B cell (primary cell): Measurements from ENCODE around the gene FTO. TPM values are rescaled to one million over a fixed set of nuclear protein-coding genes. Genes with fewer than 3 reads are reported as not detected.

Source experiments
- ATAC-seq: fragments of 200-7000 bp; cut with Tn5 transposase; one replicate; pipeline ENCODE4 v1.10.0; 2021; ENCODE audit warnings: low read depth, mild to moderate bottlenecking, moderate number of reproducible peaks, moderate library complexity
- CTCF ChIA-PET: fragments of 350-600 bp; sonication (Branson Sonifier 250); formaldehyde crosslinking; loops from one replicate; lab custom pipeline; 2021; ENCODE audit warnings: antibody characterized with exemption, inconsistent platforms; lab: Charles Lee
- POLR2A ChIA-PET: fragments of 350-600 bp; sonication (Branson Sonifier 250); formaldehyde crosslinking; loops from one replicate; lab custom pipeline; 2021; ENCODE audit warnings: antibody characterized with exemption; lab: Charles Lee
- DNase-seq: peaks from one replicate; pipeline ENCODE4 v3.0.0; 2013
- H2AFZ ChIP-seq: 2 replicates; pipeline ENCODE4 v1.6.1; 2012; ENCODE audit warnings: mild to moderate bottlenecking, low read depth, low read length; ENCODE audit not compliant: insufficient read depth, poor library complexity, severe bottlenecking
- H3K27ac ChIP-seq, 2 donors: 1 replicate in 1 of 2; 2 replicates in 1 of 2; pipeline ENCODE4 v1.5.1; 2012 to 2013; ENCODE audit warnings: low read length in 2 of 2, mild to moderate bottlenecking in 2 of 2, moderate library complexity in 1 of 2
- H3K27me3 ChIP-seq, 4 experiments: fragments of 200-600 bp in 1 of 4; sonication (generic) in 1 of 4; replicated peaks in 1 of 4; 1 replicate in 2 of 4; 2 replicates in 2 of 4; pipeline versions ENCODE4 v1.6.1 to v1.7.0; 2013 to 2016; ENCODE audit warnings: low read length in 3 of 4, mild to moderate bottlenecking in 2 of 4, mixed read lengths in 1 of 4, moderate library complexity in 1 of 4; ENCODE audit not compliant: insufficient read depth in 4 of 4, control insufficient read depth in 3 of 4; ENCODE audit errors: control extremely low read depth in 1 of 4
- H3K36me3 ChIP-seq, 2 experiments: replicated peaks in 1 of 2; 1 replicate in 1 of 2; 2 replicates in 1 of 2; pipeline versions ENCODE4 v1.6.1 to v1.7.1; 2013; ENCODE audit warnings: low read length in 1 of 2; ENCODE audit not compliant: insufficient read depth in 2 of 2, control insufficient read depth in 1 of 2; ENCODE audit errors: control extremely low read depth in 1 of 2, extremely low read depth in 1 of 2
- H3K4me1 ChIP-seq, 2 donors: fragments of 200-600 bp in 1 of 2; sonication (generic) in 1 of 2; 1 replicate in 1 of 2; 2 replicates in 1 of 2; pipeline versions ENCODE4 v1.5.1 to v1.6.1; 2013 to 2017; ENCODE audit warnings: low read length in 2 of 2; ENCODE audit not compliant: control insufficient read depth in 2 of 2, insufficient read depth in 2 of 2
- H3K4me2 ChIP-seq: replicated peaks from 2 replicates; pipeline ENCODE3; 2012; ENCODE audit warnings: mild to moderate bottlenecking, low read depth, low read length; ENCODE audit not compliant: poor library complexity, severe bottlenecking
- H3K4me3 ChIP-seq, 5 experiments: fragments of 200-600 bp in 1 of 5; sonication (generic) in 1 of 5; 1 replicate in 3 of 5; 2 replicates in 2 of 5; pipeline versions ENCODE4 v1.5.1 to v1.7.0; 2011 to 2016; ENCODE audit warnings: low read length in 4 of 5, mild to moderate bottlenecking in 4 of 5, low read depth in 2 of 5, control low read depth in 1 of 5, moderate library complexity in 1 of 5; ENCODE audit not compliant: insufficient read depth in 1 of 5; ENCODE audit errors: control extremely low read depth in 1 of 5, extremely low read depth in 1 of 5
- H3K79me2 ChIP-seq: fragments of 200-600 bp; sonication (generic); one replicate; pipeline ENCODE4 v1.6.0; 2016; ENCODE audit warnings: low read length; ENCODE audit not compliant: control insufficient read depth, insufficient read depth
- H3K9ac ChIP-seq: fragments of 200-600 bp; sonication (generic); 2 replicates; pipeline ENCODE4 v1.6.1; 2017; ENCODE audit warnings: mild to moderate bottlenecking, low read length, moderate library complexity
- H3K9me3 ChIP-seq, 3 donors: one replicate each; pipeline versions ENCODE4 v1.6.1 to v1.7.1; 2013; ENCODE audit warnings: low read length in 2 of 3; ENCODE audit not compliant: control insufficient read depth in 2 of 3, insufficient read depth in 1 of 3; ENCODE audit errors: control extremely low read depth in 1 of 3
- H4K20me1 ChIP-seq: 2 replicates; pipeline ENCODE4 v1.6.0; 2012; ENCODE audit warnings: mild to moderate bottlenecking, low read length; ENCODE audit not compliant: insufficient read depth, control insufficient read depth, poor library complexity, severe bottlenecking
- H3K27ac Mint-ChIP-seq: one replicate; pipeline ENCODE4 v1.8.0; 2021; ENCODE audit warnings: mixed read lengths
- H3K27me3 Mint-ChIP-seq: one replicate; pipeline ENCODE4 v1.8.0; 2021; ENCODE audit warnings: mixed read lengths
- H3K4me1 Mint-ChIP-seq: one replicate; pipeline ENCODE4 v1.8.0; 2021; ENCODE audit warnings: mixed read lengths
- H3K4me3 Mint-ChIP-seq: one replicate; pipeline ENCODE4 v1.8.0; 2021; ENCODE audit warnings: mixed read lengths
- H3K9me3 Mint-ChIP-seq: one replicate; pipeline ENCODE4 v1.8.0; 2022; ENCODE audit warnings: mixed read lengths; ENCODE audit not compliant: insufficient read depth
- EZH2 ChIP-seq: IDR thresholded peaks from 2 replicates; pipeline ENCODE4 v1.6.1; 2012; ENCODE audit warnings: borderline replicate concordance, low read depth, mild to moderate bottlenecking, moderate library complexity, low read length; ENCODE audit not compliant: insufficient read depth, poor library complexity, severe bottlenecking
- WGBS: methylation state at CpG from one replicate; pipeline ENCODE4 v1.1.5; 2013; ENCODE audit warnings: missing lambda C conversion rate; ENCODE audit not compliant: insufficient coverage; 5-methylcytosine and 5-hydroxymethylcytosine counted together
- intact Hi-C: fragments of 100-400 bp; cut with micrococcal nuclease; formaldehyde crosslinking; loops from one replicate; pipeline ENCODE4 v1.10.0; 2022
- polyA plus RNA-seq: library from polyadenylated mRNA; depleted of rRNA; stranded (reverse); fragments of >200 nt; gene quantifications from 2 replicates; pipeline ENCODE4 v1.2.3, GENCODE V29; 2012
- total RNA-seq, 2 donors: library from RNA; stranded (reverse); fragments of 120-200 nt in 1 of 2; gene quantifications; 1 replicate in 1 of 2; 2 replicates in 1 of 2; pipeline versions ENCODE4 v1.2.3 to v1.2.4, GENCODE V29; 2013 to 2022
- TF ChIP-seq, protein P1 (sequence below): fragments of 200-600 bp; IDR thresholded peaks from one replicate; pipeline ENCODE4 v1.8.0; 2022; ENCODE audit warnings: antibody characterized with exemption, mild to moderate bottlenecking

Gene FTO
- total and polyA plus RNA-seq, 2 donors (not counting 1 experiment from before 2014, with no cell fraction given), result 26.5 to 68.5 TPM

DNA sequence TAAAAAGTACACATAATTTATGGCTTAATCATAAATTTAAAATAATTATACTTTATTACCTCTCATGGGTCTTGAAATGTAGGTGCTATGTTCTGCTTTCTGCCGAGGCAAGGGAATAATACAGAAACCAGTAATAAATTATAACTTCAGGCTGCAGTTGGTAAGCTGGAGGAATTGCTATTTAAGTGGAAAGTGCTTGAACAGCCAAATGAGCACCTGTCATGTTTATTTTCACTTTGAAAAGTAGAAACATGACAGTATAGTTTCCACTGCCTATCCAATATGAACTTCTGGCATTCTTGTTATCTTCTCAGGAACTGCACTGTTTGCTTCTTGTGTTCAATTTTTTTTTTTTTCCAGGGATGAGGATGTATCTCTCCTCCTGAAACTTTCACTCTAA, 146.0 kb downstream of the FTO start:
- Mint-ChIP-seq H3K4me1 (peaks cover 17% of the 10 kb centered on the region), H3K9me3 (no peaks in the 10 kb centered on the region), H3K27ac (no peak overlapping the region), H3K27me3 (no peaks in the 10 kb centered on the region), H3K4me3 (no peak overlapping the region)
- intact Hi-C loops, result no loop called here
- DNase-seq (no peak), ATAC-seq (no peak)
- WGBS, result no CpG with 5 or more reads among the region's 1 CpG
- no peak overlapping the region for H3K4me3 ChIP-seq
- ChIA-PET CTCF (no interaction called here), POLR2A (no interaction called here)
- H3K79me2 ChIP-seq, result no peaks in the 10 kb centered on the region
- no peak overlapping the region for H3K27ac ChIP-seq
- peaks cover 0 to 2% (median 1%) of the 10 kb centered on the region in 3 donors for H3K9me3 ChIP-seq
- H3K9ac ChIP-seq, result no peak overlapping the region
- H2AFZ ChIP-seq, result no peak overlapping the region
- H3K4me2 ChIP-seq, result no peak overlapping the region
- H3K27me3 ChIP-seq, result no peaks in the 10 kb centered on the region
- H3K36me3 ChIP-seq, result peaks cover 0 to 6% of the 10 kb centered on the region in 2 experiments
- peaks cover 0 to 3% of the 10 kb centered on the region in 2 donors for H3K4me1 ChIP-seq
- TF ChIP-seq, protein P1, sequence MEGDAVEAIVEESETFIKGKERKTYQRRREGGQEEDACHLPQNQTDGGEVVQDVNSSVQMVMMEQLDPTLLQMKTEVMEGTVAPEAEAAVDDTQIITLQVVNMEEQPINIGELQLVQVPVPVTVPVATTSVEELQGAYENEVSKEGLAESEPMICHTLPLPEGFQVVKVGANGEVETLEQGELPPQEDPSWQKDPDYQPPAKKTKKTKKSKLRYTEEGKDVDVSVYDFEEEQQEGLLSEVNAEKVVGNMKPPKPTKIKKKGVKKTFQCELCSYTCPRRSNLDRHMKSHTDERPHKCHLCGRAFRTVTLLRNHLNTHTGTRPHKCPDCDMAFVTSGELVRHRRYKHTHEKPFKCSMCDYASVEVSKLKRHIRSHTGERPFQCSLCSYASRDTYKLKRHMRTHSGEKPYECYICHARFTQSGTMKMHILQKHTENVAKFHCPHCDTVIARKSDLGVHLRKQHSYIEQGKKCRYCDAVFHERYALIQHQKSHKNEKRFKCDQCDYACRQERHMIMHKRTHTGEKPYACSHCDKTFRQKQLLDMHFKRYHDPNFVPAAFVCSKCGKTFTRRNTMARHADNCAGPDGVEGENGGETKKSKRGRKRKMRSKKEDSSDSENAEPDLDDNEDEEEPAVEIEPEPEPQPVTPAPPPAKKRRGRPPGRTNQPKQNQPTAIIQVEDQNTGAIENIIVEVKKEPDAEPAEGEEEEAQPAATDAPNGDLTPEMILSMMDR, result no peak
- no peak for TF ChIP-seq EZH2
- no peaks in the 10 kb centered on the region for H4K20me1 ChIP-seq

DNA sequence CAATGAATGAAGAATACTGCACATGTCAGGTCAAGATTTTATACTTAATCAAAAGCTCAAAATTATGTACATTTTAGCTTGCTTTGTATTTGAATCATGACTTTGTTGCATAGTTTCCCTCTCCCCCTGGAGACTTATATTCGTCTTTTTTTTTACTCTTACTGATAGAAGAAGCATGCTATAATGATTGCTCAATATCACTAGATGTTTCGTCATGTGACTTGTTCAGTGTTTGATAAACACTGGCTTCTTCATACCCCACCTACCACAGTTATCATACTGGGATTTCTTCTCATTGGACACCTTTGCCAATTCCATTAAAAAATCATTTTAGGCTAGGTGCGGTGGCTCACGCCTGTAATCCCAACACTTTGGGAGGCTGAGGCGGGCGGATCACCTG, 148.7 kb downstream of the FTO start:
- H2AFZ ChIP-seq, result no peak overlapping the region
- H3K27me3 ChIP-seq, result no peaks in the 10 kb centered on the region
- no peak overlapping the region for H3K4me2 ChIP-seq
- no peak for ATAC-seq
- H3K27ac ChIP-seq, result no peak overlapping the region
- no peak overlapping the region for H3K4me3 ChIP-seq
- Mint-ChIP-seq H3K4me1 (peaks cover 12% of the 10 kb centered on the region), H3K27ac (no peak overlapping the region), H3K9me3 (no peaks in the 10 kb centered on the region), H3K27me3 (no peaks in the 10 kb centered on the region), H3K4me3 (no peak overlapping the region)
- no peaks in the 10 kb centered on the region for H3K79me2 ChIP-seq
- peaks cover 0 to 2% (median 1%) of the 10 kb centered on the region in 3 donors for H3K9me3 ChIP-seq
- no peak for DNase-seq
- H3K9ac ChIP-seq, result no peak overlapping the region
- H4K20me1 ChIP-seq, result no peaks in the 10 kb centered on the region
- intact Hi-C loops, result no loop called here
- 100% methylated on average over 1 of the region's 6 CpGs for WGBS
- peaks cover 0 to 2% of the 10 kb centered on the region in 2 experiments for H3K36me3 ChIP-seq
- ChIA-PET POLR2A (no interaction called here), CTCF (no interaction called here)
- TF ChIP-seq, protein P1, result no peak
- TF ChIP-seq EZH2, result no peak
- H3K4me1 ChIP-seq, result no peaks in the 10 kb centered on the region
